ENCODE data around the gene GJA10. TPM values are rescaled to one million over a fixed set of nuclear protein-coding genes. Genes with fewer than 3 reads are reported as not detected.
"Not testable (repeated sequence)": the region's sequence is repeated elsewhere in the genome, so short reads cannot be mapped to it uniquely, and the experiment has no call there.

Gene GJA10
- total RNA-seq: not detected

GRCh38 chr6:89894169-89894568 lies at the start of gene GJA10:
Gene GJA10 (plus strand): TSS chr6:89894469. CDS start chr6:89894469, 0 bp downstream.
- Histone ChIP-seq H3K4me3 (no peak within 1 kb of the TSS), H3K4me1 (no peaks in the 10 kb centered on the region), H3K27ac (no peak within 1 kb of the TSS), H3K27me3 (peaks cover 34% of the 10 kb centered on the region), H3K36me3 (no peaks in the 10 kb centered on the region), H3K9me3 (no peaks in the 10 kb centered on the region)
- no peak for TF ChIP-seq CTCF (IDR thresholded peaks at IDR 0.05)
- TF ChIP-seq EP300 (IDR thresholded peaks at IDR 0.05): no peak
- no peak for TF ChIP-seq POLR2AphosphoS5 (IDR thresholded peaks at IDR 0.05)
- TF ChIP-seq POLR2A (IDR thresholded peaks at IDR 0.05): no peak
- DNase-seq (ENCODE audit: low spot score in 2 of 2): no peak
- 93% methylated on average over 1 of the region's 1 CpG for WGBS

DNA sequence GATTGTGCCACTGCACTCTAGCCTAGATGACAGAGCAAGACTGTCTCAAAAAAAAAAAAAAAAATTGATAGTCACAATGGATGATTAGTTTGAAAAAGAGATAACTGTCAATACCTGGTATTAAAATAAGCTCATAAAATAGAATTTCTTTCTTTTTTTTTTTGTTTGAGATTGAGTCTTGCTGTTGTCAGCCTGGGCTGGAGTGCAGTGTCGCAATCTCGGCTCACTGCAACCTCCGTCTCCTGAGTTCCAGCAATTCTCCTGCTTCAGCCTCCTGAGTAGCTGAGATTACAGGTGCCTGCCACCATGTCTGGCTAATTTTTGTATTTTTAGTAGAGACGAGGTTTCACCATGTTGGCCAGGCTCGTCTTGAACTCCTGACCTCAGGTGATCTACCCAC lies 46.8 kb upstream of the GJA10 start:
- WGBS: over 99% methylated on average over 5 of the region's 5 CpGs

DNA sequence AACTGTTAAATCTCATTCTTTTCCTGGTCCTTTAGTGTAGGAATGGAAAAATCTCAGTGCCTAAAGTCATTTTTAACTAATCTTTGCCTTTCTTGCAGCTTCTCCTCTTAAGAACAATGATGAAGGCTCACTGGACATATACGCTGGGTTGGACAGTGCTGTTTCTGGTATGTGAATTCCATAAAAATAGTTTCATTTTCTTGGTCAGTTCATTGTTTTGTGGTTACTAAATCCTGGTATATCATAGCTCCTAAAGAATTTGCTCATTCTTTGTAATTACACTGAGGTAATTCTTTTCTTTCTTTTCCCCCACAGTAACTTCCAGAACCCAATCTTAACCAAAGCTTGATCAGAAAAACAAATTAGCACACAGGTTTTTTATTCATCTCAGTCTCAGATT lies 41.2 kb upstream of the GJA10 start:
- no peak for TF ChIP-seq POLR2AphosphoS5 (IDR thresholded peaks at IDR 0.05)
- TF ChIP-seq POLR2A (IDR thresholded peaks at IDR 0.05): no peak
- TF ChIP-seq EP300 (IDR thresholded peaks at IDR 0.05): no peak
- TF ChIP-seq CTCF (IDR thresholded peaks at IDR 0.05): no peak
- Histone ChIP-seq H3K27ac (no peak overlapping the region), H3K9me3 (no peaks in the 10 kb centered on the region), H3K4me3 (no peak overlapping the region), H3K4me1 (no peaks in the 10 kb centered on the region), H3K27me3 (no peaks in the 10 kb centered on the region), H3K36me3 (peaks cover 72% of the 10 kb centered on the region)
- 96% methylated on average over 1 of the region's 1 CpG for WGBS
- no peak for DNase-seq (ENCODE audit: low spot score in 2 of 2)

More for the DNA sequence above, 46.8 kb upstream of the GJA10 start:
- peaks cover 31% of the 10 kb centered on the region for H3K36me3 ChIP-seq
- not testable (repeated sequence) for H3K27ac ChIP-seq; H3K27me3 ChIP-seq; DNase-seq (ENCODE audit: low spot score in 2 of 2); H3K4me3 ChIP-seq; H3K4me1 ChIP-seq; H3K9me3 ChIP-seq

- no peak for TF ChIP-seq CTCF (IDR thresholded peaks at IDR 0.05)
- TF ChIP-seq POLR2AphosphoS5 (IDR thresholded peaks at IDR 0.05): no peak
- no peak for TF ChIP-seq EP300 (IDR thresholded peaks at IDR 0.05)
- TF ChIP-seq POLR2A (IDR thresholded peaks at IDR 0.05): no peak
- 95% methylated on average over 1 of the region's 1 CpG for WGBS
- no peak for DNase-seq (ENCODE audit: low spot score in 2 of 2)
- no peaks in the 10 kb centered on the region for H3K4me1 ChIP-seq
- no peak overlapping the region for H3K4me3 ChIP-seq
- H3K27me3 ChIP-seq: no peaks in the 10 kb centered on the region
- no peaks in the 10 kb centered on the region for H3K9me3 ChIP-seq
- no peak overlapping the region for H3K27ac ChIP-seq
- H3K36me3 ChIP-seq: peaks cover 97% of the 10 kb centered on the region
Observed at GRCh38 chr6:89858041-89858440, 36.2 kb upstream of the GJA10 start.

GRCh38 chr6:89859744-89860143 lies 34.5 kb upstream of the GJA10 start:
- no peak for DNase-seq (ENCODE audit: low spot score in 2 of 2)
- no peaks in the 10 kb centered on the region for H3K27me3 ChIP-seq
- no peak overlapping the region for H3K27ac ChIP-seq
- no peaks in the 10 kb centered on the region for H3K9me3 ChIP-seq
- H3K4me3 ChIP-seq: no peak overlapping the region
- 97% methylated on average over 4 of the region's 4 CpGs for WGBS
- TF ChIP-seq EP300 (IDR thresholded peaks at IDR 0.05) (no peak), CTCF (IDR thresholded peaks at IDR 0.05) (no peak), POLR2A (IDR thresholded peaks at IDR 0.05) (no peak), POLR2AphosphoS5 (IDR thresholded peaks at IDR 0.05) (no peak)
- H3K4me1 ChIP-seq: no peaks in the 10 kb centered on the region
- H3K36me3 ChIP-seq: peaks cover 95% of the 10 kb centered on the region

DNA sequence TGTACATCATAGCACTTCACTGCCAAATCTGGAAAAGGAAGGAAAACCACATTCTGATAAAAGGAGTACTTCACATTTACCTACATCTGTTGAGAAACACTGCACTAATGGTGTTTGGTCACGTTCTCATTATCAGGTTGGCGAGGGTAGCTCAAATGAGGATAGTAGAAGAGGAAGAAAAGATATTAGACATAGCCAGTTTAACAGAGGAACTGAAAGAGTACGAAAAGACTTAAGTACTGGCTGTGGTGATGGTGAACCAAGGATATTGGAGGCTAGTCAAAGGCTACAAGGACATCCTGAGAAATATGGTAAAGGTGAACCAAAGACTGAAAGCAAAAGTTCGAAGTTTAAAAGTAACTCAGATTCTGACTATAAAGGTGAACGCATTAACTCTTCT lies 32.0 kb upstream of the GJA10 start:
- H3K4me1 ChIP-seq: no peaks in the 10 kb centered on the region
- H3K27me3 ChIP-seq: no peaks in the 10 kb centered on the region
- no peak overlapping the region for H3K27ac ChIP-seq
- peaks cover 5% of the 10 kb centered on the region for H3K9me3 ChIP-seq
- TF ChIP-seq POLR2A (IDR thresholded peaks at IDR 0.05): no peak
- no peak for TF ChIP-seq EP300 (IDR thresholded peaks at IDR 0.05)
- no peak for TF ChIP-seq POLR2AphosphoS5 (IDR thresholded peaks at IDR 0.05)
- no peak for TF ChIP-seq CTCF (IDR thresholded peaks at IDR 0.05)
- WGBS: 91% methylated on average over 5 of the region's 5 CpGs
- no peak for DNase-seq (ENCODE audit: low spot score in 2 of 2)
- peaks cover 92% of the 10 kb centered on the region for H3K36me3 ChIP-seq
- H3K4me3 ChIP-seq: no peak overlapping the region
